ENCODE measurements around the gene ATG4C.

The ATG4C gene

GRCh38 chr1:62800281-62800680, 16.3 kb downstream of the ATG4C start:
- Histone ChIP-seq H4K20me1 (ENCODE audit: insufficient read depth, low read length) (no peaks in the 10 kb centered on the region), H3K4me2 (ENCODE audit: insufficient read depth, low read length) (no peak overlapping the region), H3K4me3 (ENCODE audit: low read depth in 1 of 2, low read length in 2 of 2) (no peak overlapping the region), H3K79me2 (ENCODE audit: insufficient read depth, low read length) (peaks cover 7% of the 10 kb centered on the region; the same call in 1 of the 2 replicates), H3K27me3 (ENCODE audit: insufficient read depth, low read length, poor library complexity) (no peaks in the 10 kb centered on the region), H3K36me3 (ENCODE audit: insufficient read depth, low read length) (no peaks in the 10 kb centered on the region; the same call in 1 of the 2 replicates), H3K4me1 (ENCODE audit: insufficient read depth, low read length) (no peaks in the 10 kb centered on the region), H3K9me3 (ENCODE audit: insufficient read depth, low read length, severe bottlenecking) (no peaks in the 10 kb centered on the region), H3K27ac (ENCODE audit: low read length) (no peak overlapping the region), H2AFZ (ENCODE audit: low read depth, low read length) (no peak overlapping the region), H3K9ac (ENCODE audit: low read depth, low read length) (no peak overlapping the region)
- ATAC-seq (ENCODE audit: insufficient read depth, low read depth) (no peak), DNase-seq (no peak)
- TF ChIP-seq EZH2 (IDR thresholded peaks at IDR 0.05; ENCODE audit: borderline replicate concordance, low read depth, low read length, severe bottlenecking) (no peak), CTCF (IDR thresholded peaks at IDR 0.05; ENCODE audit: borderline replicate concordance, extremely low read depth, low read length, poor library complexity, severe bottlenecking) (no peak)

- H3K9me3 ChIP-seq (ENCODE audit: insufficient read depth, low read length, severe bottlenecking), result no peaks in the 10 kb centered on the region
- H3K4me2 ChIP-seq (ENCODE audit: insufficient read depth, low read length), result no peak overlapping the region
- no peak overlapping the region for H3K4me3 ChIP-seq (ENCODE audit: low read depth in 1 of 2, low read length in 2 of 2)
- ATAC-seq (ENCODE audit: insufficient read depth, low read depth) (peak; percentile 55; the same call in 1 of the 3 replicates), DNase-seq (no peak)
- no peak overlapping the region for H3K27ac ChIP-seq (ENCODE audit: low read length)
- H3K36me3 ChIP-seq (ENCODE audit: insufficient read depth, low read length), result no peaks in the 10 kb centered on the region; the same call in 1 of the 2 replicates
- no peak overlapping the region for H3K9ac ChIP-seq (ENCODE audit: low read depth, low read length)
- H3K79me2 ChIP-seq (ENCODE audit: insufficient read depth, low read length), result peaks cover 7% of the 10 kb centered on the region; the same call in 1 of the 2 replicates
- H3K4me1 ChIP-seq (ENCODE audit: insufficient read depth, low read length), result no peaks in the 10 kb centered on the region
- H4K20me1 ChIP-seq (ENCODE audit: insufficient read depth, low read length), result no peaks in the 10 kb centered on the region
- no peaks in the 10 kb centered on the region for H3K27me3 ChIP-seq (ENCODE audit: insufficient read depth, low read length, poor library complexity)
- TF ChIP-seq CTCF (IDR thresholded peaks at IDR 0.05; ENCODE audit: borderline replicate concordance, extremely low read depth, low read length, poor library complexity, severe bottlenecking) (no peak), EZH2 (IDR thresholded peaks at IDR 0.05; ENCODE audit: borderline replicate concordance, low read depth, low read length, severe bottlenecking) (no peak)
- no peak overlapping the region for H2AFZ ChIP-seq (ENCODE audit: low read depth, low read length)
Observed at GRCh38 chr1:62800825-62801306, 16.9 kb downstream of the ATG4C start.

- H3K27me3 ChIP-seq (ENCODE audit: insufficient read depth, low read length, poor library complexity), result no peaks in the 10 kb centered on the region
- H3K4me3 ChIP-seq (ENCODE audit: low read depth in 1 of 2, low read length in 2 of 2), result no peak overlapping the region
- no peak overlapping the region for H2AFZ ChIP-seq (ENCODE audit: low read depth, low read length)
- peaks cover 20% of the 10 kb centered on the region; the same call in 1 of the 2 replicates for H3K36me3 ChIP-seq (ENCODE audit: insufficient read depth, low read length)
- no peak overlapping the region for H3K4me2 ChIP-seq (ENCODE audit: insufficient read depth, low read length)
- H4K20me1 ChIP-seq (ENCODE audit: insufficient read depth, low read length), result no peaks in the 10 kb centered on the region
- no peak overlapping the region for H3K9ac ChIP-seq (ENCODE audit: low read depth, low read length)
- no peaks in the 10 kb centered on the region for H3K4me1 ChIP-seq (ENCODE audit: insufficient read depth, low read length)
- H3K79me2 ChIP-seq (ENCODE audit: insufficient read depth, low read length), result no peaks in the 10 kb centered on the region
- H3K9me3 ChIP-seq (ENCODE audit: insufficient read depth, low read length, severe bottlenecking), result no peaks in the 10 kb centered on the region
- DNase-seq (no peak), ATAC-seq (ENCODE audit: insufficient read depth, low read depth) (no peak)
- no peak overlapping the region for H3K27ac ChIP-seq (ENCODE audit: low read length)
- TF ChIP-seq CTCF (IDR thresholded peaks at IDR 0.05; ENCODE audit: borderline replicate concordance, extremely low read depth, low read length, poor library complexity, severe bottlenecking) (no peak), EZH2 (IDR thresholded peaks at IDR 0.05; ENCODE audit: borderline replicate concordance, low read depth, low read length, severe bottlenecking) (no peak)
Observed at GRCh38 chr1:62809788-62810187, 25.9 kb downstream of the ATG4C start.

All from DND-41 (cell line).